Spleen (tissue), 11 donors: ENCODE results near the gene OLFM4. TPM values are rescaled to one million over a fixed set of nuclear protein-coding genes. Genes with fewer than 3 reads are reported as not detected.

Experiments
- DNase-seq: peaks from one replicate; pipeline ENCODE4 v3.0.0-alpha.2; 2020
- H3K27ac ChIP-seq, 8 donors: fragments of 200-600 bp; sonication (generic) in 7 of 8; 1 replicate in 4 of 8; 2 replicates in 4 of 8; pipeline versions ENCODE4 v1.5.0 to v1.8.0; 2016 to 2021; ENCODE audit warnings: inconsistent platforms in 4 of 8, mild to moderate bottlenecking in 4 of 8, moderate library complexity in 1 of 8
- H3K27me3 ChIP-seq, 7 donors: fragments of 200-600 bp; sonication (generic) in 6 of 7; replicated peaks in 1 of 7; 1 replicate in 4 of 7; 2 replicates in 3 of 7; pipeline versions ENCODE4 v1.5.0 to v1.8.0; 2016 to 2021; ENCODE audit warnings: inconsistent platforms in 3 of 7, mild to moderate bottlenecking in 1 of 7
- H3K36me3 ChIP-seq, 6 donors: fragments of 200-600 bp; sonication (generic) in 5 of 6; 1 replicate in 4 of 6; 2 replicates in 2 of 6; pipeline versions ENCODE4 v1.5.0 to v1.8.0; 2016 to 2021; ENCODE audit warnings: inconsistent platforms in 2 of 6
- H3K4me1 ChIP-seq, 6 donors: fragments of 200-600 bp; sonication (generic) in 5 of 6; 1 replicate in 3 of 6; 2 replicates in 3 of 6; pipeline versions ENCODE4 v1.5.0 to v1.8.0; 2016 to 2021; ENCODE audit warnings: inconsistent platforms in 3 of 6
- H3K4me3 ChIP-seq, 8 donors: fragments of 200-600 bp; sonication (generic) in 7 of 8; 1 replicate in 4 of 8; 2 replicates in 4 of 8; pipeline versions ENCODE4 v1.5.0 to v1.8.0; 2016 to 2021; ENCODE audit warnings: inconsistent platforms in 4 of 8, mild to moderate bottlenecking in 4 of 8, moderate library complexity in 2 of 8
- H3K9me3 ChIP-seq, 8 donors: fragments of 200-600 bp; sonication (generic) in 7 of 8; 1 replicate in 4 of 8; 2 replicates in 4 of 8; pipeline versions ENCODE4 v1.5.0 to v1.8.0; 2016 to 2021; ENCODE audit warnings: inconsistent platforms in 4 of 8
- POLR2A ChIP-seq, 3 donors: fragments of 450-650 bp; IDR thresholded peaks; one replicate each; pipeline ENCODE4 v1.5.1; 2017; ENCODE audit warnings: antibody characterized with exemption in 3 of 3, mild to moderate bottlenecking in 1 of 3
- POLR2AphosphoS5 ChIP-seq, 3 donors: sonication (generic); formaldehyde crosslinking; IDR thresholded peaks; one replicate each; pipeline ENCODE4 v1.5.1; 2017; ENCODE audit warnings: antibody characterized with exemption in 3 of 3
- WGBS, 5 donors: extraction: QIAGEN DNeasy Blood & Tissue Kit in 3 of 5; methylation state at CpG; one replicate each; pipeline versions ENCODE4 v1.1.5 to v1.1.7; 2013 to 2018; 5-methylcytosine and 5-hydroxymethylcytosine counted together
- intact Hi-C: fragments of 100-400 bp; cut with DNase I; formaldehyde crosslinking; loops from one replicate; pipeline ENCODE4 v1.15.0; 2023; ENCODE audit warnings: low total_unique reads
- polyA plus RNA-seq, 3 donors: library from polyadenylated mRNA; stranded (reverse); fragments of 200-250 nt; gene quantifications; one replicate each; pipeline ENCODE4 v1.2.1, GENCODE V29; 2013
- total RNA-seq, 7 donors: library from RNA; depleted of rRNA in 3 of 7; stranded (reverse); fragments of >200 nt in 3 of 7; fragmentation: NEBNext Ultra II Directional in 4 of 7; extraction: Animal tissue kit (Norgen Biotek cat#: 25700) in 4 of 7; gene quantifications; one replicate each; pipeline versions ENCODE4 v1.1.0 to v1.2.1, GENCODE V29; 2016 to 2021
- TF ChIP-seq, protein P1 (sequence below), 11 experiments: fragments of 200-600 bp in 7 of 11; fragments of 450-650 bp in 4 of 11; sonication (generic) in 4 of 11; IDR thresholded peaks in 8 of 11; conservative IDR thresholded peaks in 3 of 11; 1 replicate in 7 of 11; 2 replicates in 4 of 11; pipeline versions ENCODE4 v1.4.0 to v1.8.0; 2016 to 2021; ENCODE audit warnings: antibody characterized with exemption in 11 of 11, inconsistent platforms in 4 of 11, mild to moderate bottlenecking in 1 of 11
- donor health status: healthy with polysubstance abuse.
- donor health status: DM: no; HTN: no; CAD: no; lungs with moderate emphysema.
- donor health status: DM: no; HTN: no; CAD: no.
- donor health status: Bipolar disorder and iron deficiency.
- donor health status: healthy.
- donor health status: DM: no; HTN: no; CAD: no.
- donor health status: DM: yes; HTN: yes; CAD: no.

Gene OLFM4
- total and polyA plus RNA-seq, 10 donors: 0.78 to 82.5 (median 3.9) TPM

GRCh38 chr13:53018690-53019647 lies 9.6 kb upstream of the OLFM4 start:
- WGBS, 5 donors: 80 to 92% (median 85%) methylated on average over 4 of the region's 4 CpGs
- Histone ChIP-seq H3K36me3 (no peaks in the 10 kb centered on the region), H3K27me3 (no peaks in the 10 kb centered on the region), H3K9me3 (no peaks in the 10 kb centered on the region), H3K27ac (peak overlapping the region in 2 of 8 donors; percentile 61 to 71), H3K4me3 (no peak overlapping the region), H3K4me1 (peaks cover 0 to 4% (median 0%) of the 10 kb centered on the region in 6 donors)
- no peak for DNase-seq
- intact Hi-C loops: no loop called here
- no peak for TF ChIP-seq POLR2A (IDR thresholded peaks at IDR 0.05)
- TF ChIP-seq, protein P1, sequence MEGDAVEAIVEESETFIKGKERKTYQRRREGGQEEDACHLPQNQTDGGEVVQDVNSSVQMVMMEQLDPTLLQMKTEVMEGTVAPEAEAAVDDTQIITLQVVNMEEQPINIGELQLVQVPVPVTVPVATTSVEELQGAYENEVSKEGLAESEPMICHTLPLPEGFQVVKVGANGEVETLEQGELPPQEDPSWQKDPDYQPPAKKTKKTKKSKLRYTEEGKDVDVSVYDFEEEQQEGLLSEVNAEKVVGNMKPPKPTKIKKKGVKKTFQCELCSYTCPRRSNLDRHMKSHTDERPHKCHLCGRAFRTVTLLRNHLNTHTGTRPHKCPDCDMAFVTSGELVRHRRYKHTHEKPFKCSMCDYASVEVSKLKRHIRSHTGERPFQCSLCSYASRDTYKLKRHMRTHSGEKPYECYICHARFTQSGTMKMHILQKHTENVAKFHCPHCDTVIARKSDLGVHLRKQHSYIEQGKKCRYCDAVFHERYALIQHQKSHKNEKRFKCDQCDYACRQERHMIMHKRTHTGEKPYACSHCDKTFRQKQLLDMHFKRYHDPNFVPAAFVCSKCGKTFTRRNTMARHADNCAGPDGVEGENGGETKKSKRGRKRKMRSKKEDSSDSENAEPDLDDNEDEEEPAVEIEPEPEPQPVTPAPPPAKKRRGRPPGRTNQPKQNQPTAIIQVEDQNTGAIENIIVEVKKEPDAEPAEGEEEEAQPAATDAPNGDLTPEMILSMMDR (IDR thresholded peaks at IDR 0.05 in 8 of 11, conservative IDR thresholded peaks at IDR 0.05 in 3 of 11): no peak
- TF ChIP-seq POLR2AphosphoS5 (IDR thresholded peaks at IDR 0.05): no peak

DNA sequence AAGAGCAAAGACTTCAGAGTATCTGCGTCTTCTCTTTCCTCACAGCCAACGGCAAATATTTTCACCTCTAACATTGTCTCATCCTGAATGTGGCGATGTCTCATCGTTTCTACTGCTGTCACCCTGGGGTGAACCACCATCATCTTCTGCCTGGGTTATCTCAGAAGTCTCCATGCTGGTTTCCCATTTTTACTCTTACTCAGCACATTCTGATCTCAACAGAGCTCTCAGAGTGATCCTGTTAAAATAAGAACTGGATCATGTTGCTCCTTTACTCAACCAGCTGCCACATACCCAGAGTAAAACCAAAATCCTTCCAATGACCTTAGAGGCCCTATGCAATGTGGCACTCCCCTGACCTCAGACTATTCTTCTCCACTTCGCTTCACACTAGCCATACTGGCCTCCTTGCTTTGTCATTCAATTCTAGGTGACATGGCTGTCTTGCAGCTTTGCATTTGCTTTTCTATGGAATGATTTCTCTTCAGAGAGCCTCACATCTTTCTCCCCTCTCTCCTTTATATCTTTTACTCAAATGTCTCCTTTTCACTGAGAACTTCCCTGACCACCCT lies 7.8 kb upstream of the OLFM4 start:
- WGBS, 5 donors: 81 to 93% (median 90%) methylated on average over 5 of the region's 5 CpGs
- no peaks in the 10 kb centered on the region for H3K36me3 ChIP-seq
- no peaks in the 10 kb centered on the region for H3K9me3 ChIP-seq
- DNase-seq: no peak
- TF ChIP-seq POLR2AphosphoS5 (IDR thresholded peaks at IDR 0.05): no peak
- TF ChIP-seq, protein P1 (IDR thresholded peaks at IDR 0.05 in 8 of 11, conservative IDR thresholded peaks at IDR 0.05 in 3 of 11): no peak
- no peak for TF ChIP-seq POLR2A (IDR thresholded peaks at IDR 0.05)
- no peak overlapping the region for H3K27ac ChIP-seq
- intact Hi-C loops: no loop called here
- no peaks in the 10 kb centered on the region for H3K4me1 ChIP-seq
- H3K27me3 ChIP-seq: no peaks in the 10 kb centered on the region
- H3K4me3 ChIP-seq: no peak overlapping the region

- Histone ChIP-seq H3K27me3 (peaks cover 0 to 10% (median 0%) of the 10 kb centered on the region in 7 donors), H3K4me3 (no peak overlapping the region), H3K4me1 (no peaks in the 10 kb centered on the region), H3K36me3 (no peaks in the 10 kb centered on the region), H3K27ac (no peak overlapping the region), H3K9me3 (no peaks in the 10 kb centered on the region)
- 46 to 69% (median 52%) methylated on average over 2 of the region's 2 CpGs for WGBS, 5 donors
- TF ChIP-seq POLR2AphosphoS5 (IDR thresholded peaks at IDR 0.05) (no peak), POLR2A (IDR thresholded peaks at IDR 0.05) (no peak)
- TF ChIP-seq, protein P1 (IDR thresholded peaks at IDR 0.05 in 8 of 11, conservative IDR thresholded peaks at IDR 0.05 in 3 of 11): no peak
- intact Hi-C loops: no loop called here
- DNase-seq: no peak
Observed at GRCh38 chr13:53023246-53023645, 5.4 kb upstream of the OLFM4 start.

DNA sequence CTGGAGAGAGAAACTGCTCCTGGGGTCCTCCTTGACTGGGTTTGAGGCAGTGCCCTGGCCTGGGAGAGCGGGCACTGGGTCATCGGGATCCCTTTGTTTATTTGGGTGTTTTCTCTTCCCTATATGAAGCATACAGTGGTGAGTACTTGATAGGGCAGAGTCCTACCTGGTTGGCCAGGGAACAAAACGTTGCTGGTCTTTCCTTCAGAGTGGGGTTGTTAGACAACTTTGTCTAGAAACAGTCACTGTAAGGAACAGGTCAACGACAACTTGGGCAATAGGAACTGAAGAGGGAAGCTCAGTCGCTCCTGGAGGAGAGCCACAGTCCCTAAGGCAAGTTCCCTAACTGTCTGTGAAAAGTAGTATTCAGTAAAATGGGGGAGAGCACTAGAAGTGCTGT lies 550 bp upstream of the OLFM4 start:
- H3K36me3 ChIP-seq: no peaks in the 10 kb centered on the region
- WGBS, 5 donors: 55 to 81% (median 71%) methylated on average over 5 of the region's 5 CpGs
- no peak overlapping the region for H3K4me3 ChIP-seq

More for the DNA sequence above, 550 bp upstream of the OLFM4 start:
- intact Hi-C loops: no loop called here
- peaks cover 0 to 15% (median 0%) of the 10 kb centered on the region in 7 donors for H3K27me3 ChIP-seq
- peak overlapping the region in 1 of 8 donors; percentile 38 for H3K27ac ChIP-seq
- H3K9me3 ChIP-seq: no peaks in the 10 kb centered on the region
- no peak for DNase-seq
- TF ChIP-seq POLR2A (IDR thresholded peaks at IDR 0.05) (no peak), POLR2AphosphoS5 (IDR thresholded peaks at IDR 0.05) (no peak)
- TF ChIP-seq, protein P1 (IDR thresholded peaks at IDR 0.05 in 8 of 11, conservative IDR thresholded peaks at IDR 0.05 in 3 of 11): no peak
- no peaks in the 10 kb centered on the region for H3K4me1 ChIP-seq
